Measurements from ENCODE around the gene THAP3.

The THAP3 gene

GRCh38 chr1:6592865-6593593 is 31.6 kb upstream of the THAP3 start:
- TF ChIP-seq CTCF (conservative IDR thresholded peaks at IDR 0.05), result no peak
- H3K27ac ChIP-seq, result no peak overlapping the region

- no peak overlapping the region for H3K27ac ChIP-seq
- no peak for TF ChIP-seq CTCF (conservative IDR thresholded peaks at IDR 0.05)
Measured at GRCh38 chr1:6593810-6594209, 30.9 kb upstream of the THAP3 start.

GRCh38 chr1:6594977-6595740 is 29.5 kb upstream of the THAP3 start:
- H3K27ac ChIP-seq, result no peak overlapping the region
- TF ChIP-seq CTCF (conservative IDR thresholded peaks at IDR 0.05), result no peak

GRCh38 chr1:6596351-6596750 is 28.3 kb upstream of the THAP3 start:
- H3K27ac ChIP-seq, result no peak overlapping the region
- TF ChIP-seq CTCF (conservative IDR thresholded peaks at IDR 0.05), result no peak

GRCh38 chr1:6596886-6597776 is 27.5 kb upstream of the THAP3 start:
- no peak overlapping the region for H3K27ac ChIP-seq
- no peak for TF ChIP-seq CTCF (conservative IDR thresholded peaks at IDR 0.05)

- H3K27ac ChIP-seq, result no peak overlapping the region
- TF ChIP-seq CTCF (conservative IDR thresholded peaks at IDR 0.05), result no peak
Measured at GRCh38 chr1:6597777-6598131, 26.9 kb upstream of the THAP3 start.

All from VCaP (cell line).